ENCODE measurements around the gene IFI16. TPM values are rescaled to one million over a fixed set of nuclear protein-coding genes. Genes with fewer than 3 reads are reported as not detected.

IFI16 gene
- total RNA-seq, 1 experiment from 2014 or later = 2.9 TPM

DNA sequence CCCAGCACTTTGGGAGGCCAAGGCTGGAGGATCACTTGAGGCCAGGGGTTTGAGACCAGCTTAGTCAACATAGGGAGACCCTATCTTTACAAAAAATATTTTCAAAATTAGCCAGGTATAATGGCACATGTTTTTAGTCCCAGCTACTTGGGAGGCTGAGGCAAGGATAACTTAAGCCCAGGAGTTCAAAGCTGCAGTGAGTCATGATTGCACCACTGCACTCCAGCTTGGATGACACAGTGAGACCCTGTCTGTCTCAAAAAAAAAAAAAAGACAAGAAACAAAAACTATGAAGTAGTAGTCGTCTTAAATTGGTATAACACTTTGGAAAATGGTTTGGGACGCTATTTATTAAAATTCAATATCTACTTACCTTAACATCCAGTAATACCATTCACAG lies 59.2 kb downstream of the IFI16 start:
- Mint-ChIP-seq H3K27me3 (ENCODE audit: low read depth) (peaks cover 3% of the 10 kb centered on the region), H3K4me3 (no peak overlapping the region), H3K9me3 (no peaks in the 10 kb centered on the region), H3K4me1 (peaks cover 9% of the 10 kb centered on the region in 2 experiments; a peak in 3 of 4 replicates), H3K36me3 (ENCODE audit: insufficient read depth in 1 of 3, low read depth in 3 of 3) (no peaks in the 10 kb centered on the region), H3K27ac (no peak overlapping the region)
- no peak overlapping the region for H3T11ph ChIP-seq (ENCODE audit: low read length)
- H3K4me2 ChIP-seq (ENCODE audit: insufficient read depth, insufficient read length, low read length) = no peak overlapping the region
- no peak overlapping the region for H2BK12ac ChIP-seq (ENCODE audit: insufficient read length, low read depth, low read length)
- no peaks in the 10 kb centered on the region for H3K23me2 ChIP-seq (ENCODE audit: insufficient read length, low read depth, low read length, poor library complexity, severe bottlenecking)
- H3K18ac ChIP-seq (ENCODE audit: insufficient read length, low read depth, low read length) = no peak overlapping the region
- no peak overlapping the region for H4K91ac ChIP-seq (ENCODE audit: insufficient read length, low read depth, low read length)
- H4K8ac ChIP-seq (replicated peaks; ENCODE audit: insufficient read length, low read depth, low read length) = no peak overlapping the region
- no peak overlapping the region for H3K4ac ChIP-seq (ENCODE audit: low read depth, low read length)
- H4K20me1 ChIP-seq (ENCODE audit: control insufficient read depth, insufficient read depth, insufficient read length) = no peaks in the 10 kb centered on the region
- H2BK120ac ChIP-seq (ENCODE audit: low read depth, low read length, poor library complexity, severe bottlenecking) = no peak overlapping the region
- no peaks in the 10 kb centered on the region for H3K79me1 ChIP-seq (ENCODE audit: insufficient read depth, low read depth, low read length, poor library complexity, severe bottlenecking)
- H2BK15ac ChIP-seq (ENCODE audit: low read depth, low read length) = no peak overlapping the region
- no CpG with 5 or more reads among the region's 2 CpGs for WGBS (ENCODE audit: extremely low coverage, insufficient read length, low lambda C conversion rate)
- H3K14ac ChIP-seq (ENCODE audit: insufficient read depth, low read length) = no peak overlapping the region
- H3K4me1 ChIP-seq (ENCODE audit: insufficient read depth, low read length) = no peaks in the 10 kb centered on the region; the same call in 1 of the 2 replicates
- no peak overlapping the region for H2AK5ac ChIP-seq (ENCODE audit: insufficient read length, low read length)
- no peak overlapping the region for H3K56ac ChIP-seq (ENCODE audit: insufficient read length, low read depth, low read length)
- H3K79me2 ChIP-seq (ENCODE audit: insufficient read depth, low read length) = no peaks in the 10 kb centered on the region
- H3K23ac ChIP-seq (ENCODE audit: insufficient read length, low read depth, low read length) = no peak overlapping the region
- H3K27me3 ChIP-seq (ENCODE audit: insufficient read depth, low read length) = no peaks in the 10 kb centered on the region
- no peak overlapping the region for H2AFZ ChIP-seq (ENCODE audit: low read length)
- no peak for TF ChIP-seq CTCF (conservative IDR thresholded peaks at IDR 0.05)
- H3K9me3 ChIP-seq (ENCODE audit: control insufficient read depth, low read depth, low read length) = no peaks in the 10 kb centered on the region
- no peak overlapping the region for H3K27ac ChIP-seq (ENCODE audit: insufficient read length, low read depth, low read length)
- no peak overlapping the region for H4K5ac ChIP-seq (ENCODE audit: insufficient read length, low read depth, low read length)
- no peak overlapping the region for H2BK20ac ChIP-seq (ENCODE audit: low read depth, low read length, poor library complexity, severe bottlenecking)
- H3K9ac ChIP-seq (ENCODE audit: extremely low read depth, insufficient read length, low read length) = no peak overlapping the region
- H2BK5ac ChIP-seq (ENCODE audit: insufficient read length, low read length) = no peak overlapping the region
- DNase-seq = no peak
